ENCODE results near the gene ZNF81.

DNA sequence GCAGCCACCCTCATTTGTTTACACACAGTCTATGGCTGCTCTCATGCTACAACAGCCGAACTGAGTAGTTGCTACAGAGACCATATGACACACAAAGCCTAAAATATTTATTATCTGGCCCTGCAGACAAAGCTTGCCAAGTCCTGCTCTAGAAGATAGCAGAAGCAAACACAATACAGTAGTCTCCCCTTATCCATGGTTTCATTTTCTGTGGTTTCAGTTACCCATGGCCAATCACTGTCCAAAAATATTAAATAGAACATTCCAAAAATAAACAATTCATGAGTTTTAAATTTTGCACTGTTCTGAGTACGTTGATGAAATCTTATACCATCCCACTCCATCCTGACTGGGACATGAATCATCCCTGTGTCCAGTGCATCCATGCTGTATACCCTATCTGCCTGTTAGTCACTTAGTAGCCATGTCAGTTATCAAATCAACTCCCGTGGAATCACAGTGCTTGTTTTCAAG lies 40.2 kb upstream of the ZNF81 start:
- TF ChIP-seq, protein P1, sequence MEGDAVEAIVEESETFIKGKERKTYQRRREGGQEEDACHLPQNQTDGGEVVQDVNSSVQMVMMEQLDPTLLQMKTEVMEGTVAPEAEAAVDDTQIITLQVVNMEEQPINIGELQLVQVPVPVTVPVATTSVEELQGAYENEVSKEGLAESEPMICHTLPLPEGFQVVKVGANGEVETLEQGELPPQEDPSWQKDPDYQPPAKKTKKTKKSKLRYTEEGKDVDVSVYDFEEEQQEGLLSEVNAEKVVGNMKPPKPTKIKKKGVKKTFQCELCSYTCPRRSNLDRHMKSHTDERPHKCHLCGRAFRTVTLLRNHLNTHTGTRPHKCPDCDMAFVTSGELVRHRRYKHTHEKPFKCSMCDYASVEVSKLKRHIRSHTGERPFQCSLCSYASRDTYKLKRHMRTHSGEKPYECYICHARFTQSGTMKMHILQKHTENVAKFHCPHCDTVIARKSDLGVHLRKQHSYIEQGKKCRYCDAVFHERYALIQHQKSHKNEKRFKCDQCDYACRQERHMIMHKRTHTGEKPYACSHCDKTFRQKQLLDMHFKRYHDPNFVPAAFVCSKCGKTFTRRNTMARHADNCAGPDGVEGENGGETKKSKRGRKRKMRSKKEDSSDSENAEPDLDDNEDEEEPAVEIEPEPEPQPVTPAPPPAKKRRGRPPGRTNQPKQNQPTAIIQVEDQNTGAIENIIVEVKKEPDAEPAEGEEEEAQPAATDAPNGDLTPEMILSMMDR (IDR thresholded peaks at IDR 0.05) = no peak
- TF ChIP-seq POLR2A (IDR thresholded peaks at IDR 0.05) = no peak

Measured in right lobe of liver (tissue), 4 donors.